Activated naive CD8-positive, alpha-beta T cell treated with anti-CD3 and anti-CD28 coated beads, Interleukin-2, amount 50 U/mL, for 16 hours (primary cell): ENCODE data around the gene DNAH8.
"Not testable (repeated sequence)": the region's sequence is repeated elsewhere in the genome, so short reads cannot be mapped to it uniquely, and the experiment has no call there.

Experiments used
- DNase-seq: peaks from one replicate; pipeline ENCODE4 v3.0.0-alpha.2; 2020; ENCODE audit warnings: low read depth, low spot score

The DNAH8 gene

GRCh38 chr6:38697846-38698245 lies 17.3 kb upstream of the DNAH8 start:
- no peak for DNase-seq

GRCh38 chr6:38699702-38700101 lies 15.4 kb upstream of the DNAH8 start:
- DNase-seq, result not testable (repeated sequence)

- DNase-seq, result no peak
Observed at GRCh38 chr6:38701551-38701950, 13.6 kb upstream of the DNAH8 start.

- peak; percentile 89 for DNase-seq
Observed at GRCh38 chr6:38702558-38703397, 12.3 kb upstream of the DNAH8 start, which contains the start of gene GLO1. GLO1 (minus strand) TSS chr6:38703145; CDS start chr6:38703054, 91 bp downstream.

GRCh38 chr6:38703949-38704590 lies 11.0 kb upstream of the DNAH8 start:
- DNase-seq, result no peak

- no peak for DNase-seq
Observed at GRCh38 chr6:38705924-38706323, 9.2 kb upstream of the DNAH8 start.

- no peak for DNase-seq
Observed at GRCh38 chr6:38708496-38708895, 6.6 kb upstream of the DNAH8 start.

GRCh38 chr6:38713812-38714211 lies 1.3 kb upstream of the DNAH8 start:
- peak; percentile 11 for DNase-seq

- no peak for DNase-seq
Observed at GRCh38 chr6:38714239-38715015, 684 bp upstream of the DNAH8 start.

GRCh38 chr6:38716825-38717224 lies 1.7 kb downstream of the DNAH8 start:
- no peak for DNase-seq

GRCh38 chr6:38719358-38719757 lies 4.2 kb downstream of the DNAH8 start:
- no peak for DNase-seq

GRCh38 chr6:38720295-38720694 lies 5.2 kb downstream of the DNAH8 start:
- no peak for DNase-seq

- DNase-seq, result no peak
Observed at GRCh38 chr6:38722038-38722437, 6.9 kb downstream of the DNAH8 start.

- no peak for DNase-seq
Observed at GRCh38 chr6:38722727-38723334, 7.7 kb downstream of the DNAH8 start.

GRCh38 chr6:38723783-38724182 lies 8.7 kb downstream of the DNAH8 start:
- no peak for DNase-seq

- DNase-seq, result no peak
Observed at GRCh38 chr6:38724343-38724742, 9.2 kb downstream of the DNAH8 start.

- no peak for DNase-seq
Observed at GRCh38 chr6:38725414-38726183, 10.5 kb downstream of the DNAH8 start.

- DNase-seq, result no peak
Observed at GRCh38 chr6:38728203-38728602, 13.1 kb downstream of the DNAH8 start.

- DNase-seq, result no peak
Observed at GRCh38 chr6:38730140-38730862, 15.2 kb downstream of the DNAH8 start.

GRCh38 chr6:38736951-38737350 lies 21.8 kb downstream of the DNAH8 start:
- DNase-seq, result no peak
